ENCODE data around the gene IKZF2. TPM values are rescaled to one million over a fixed set of nuclear protein-coding genes. Genes with fewer than 3 reads are reported as not detected.

The IKZF2 gene
- total RNA-seq, 1 experiment from 2014 or later = 8.8 TPM

GRCh38 chr2:213108308-213108707 is 43.1 kb downstream of the IKZF2 start:
- CTCF ChIA-PET = interaction anchor here (0.7 kb wide), 1 partner anchor 1362 kb away, joined by 3 read pairs; no protein-coding TSS in a partner anchor
- no TSS peak for BruUV-seq (replicated peaks)

GRCh38 chr2:213107728-213108127 is 43.7 kb downstream of the IKZF2 start:
- TF ChIP-seq CTCF (IDR thresholded peaks at IDR 0.05; ENCODE audit: unreplicated experiment) = no peak
- CTCF ChIA-PET = interaction anchor here (0.8 kb wide), 1 partner anchor 87 kb away, joined by 6 read pairs; no protein-coding TSS in a partner anchor
- Mint-ChIP-seq H3K9me3 (ENCODE audit: unreplicated experiment) (no peaks in the 10 kb centered on the region), H3K27me3 (ENCODE audit: insufficient read depth, unreplicated experiment) (no peaks in the 10 kb centered on the region), H3K4me3 (ENCODE audit: unreplicated experiment) (no peak overlapping the region), H3K4me1 (ENCODE audit: insufficient read depth, unreplicated experiment) (peaks cover 10% of the 10 kb centered on the region), H3K27ac (ENCODE audit: low read depth, unreplicated experiment) (no peak overlapping the region), H3K36me3 (ENCODE audit: insufficient read depth, unreplicated experiment) (no peaks in the 10 kb centered on the region)
- no TSS peak for BruUV-seq (replicated peaks)
- intact Hi-C loops (cut with micrococcal nuclease) = no loop called here
- DNase-seq (ENCODE audit: unreplicated experiment) = no peak
- POLR2A ChIA-PET = no interaction called here

More at GRCh38 chr2:213108308-213108707, 43.1 kb downstream of the IKZF2 start:
- Mint-ChIP-seq H3K9me3 (ENCODE audit: unreplicated experiment) (no peaks in the 10 kb centered on the region), H3K27me3 (ENCODE audit: insufficient read depth, unreplicated experiment) (no peaks in the 10 kb centered on the region), H3K4me1 (ENCODE audit: insufficient read depth, unreplicated experiment) (peaks cover 10% of the 10 kb centered on the region), H3K36me3 (ENCODE audit: insufficient read depth, unreplicated experiment) (no peaks in the 10 kb centered on the region), H3K27ac (ENCODE audit: low read depth, unreplicated experiment) (no peak overlapping the region), H3K4me3 (ENCODE audit: unreplicated experiment) (no peak overlapping the region)
- no peak for TF ChIP-seq CTCF (IDR thresholded peaks at IDR 0.05; ENCODE audit: unreplicated experiment)
- POLR2A ChIA-PET = interaction anchor here (1.0 kb wide), 1 partner anchor 9 kb away, joined by 3 read pairs; no protein-coding TSS in a partner anchor
- no peak for DNase-seq (ENCODE audit: unreplicated experiment)
- intact Hi-C loops (cut with micrococcal nuclease) = no loop called here

DNA sequence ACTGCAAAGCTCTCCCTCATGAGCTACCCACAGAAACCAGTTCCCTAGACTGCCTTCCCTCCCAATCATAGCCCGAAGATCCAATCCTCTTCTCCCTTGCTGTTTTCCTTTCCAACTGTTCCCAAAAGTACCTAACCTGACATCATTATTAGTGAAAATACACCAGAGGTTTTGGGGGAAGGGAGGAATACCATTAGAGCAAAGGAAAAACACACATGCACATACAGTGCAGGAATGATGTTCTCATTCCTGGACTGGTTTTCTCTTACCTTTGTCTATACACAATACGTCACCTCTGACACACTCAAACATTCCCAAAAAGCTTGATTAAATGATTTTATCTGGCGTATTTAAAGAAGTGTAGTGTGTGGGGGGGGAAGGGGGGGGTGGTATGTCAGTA is 46.2 kb downstream of the IKZF2 start:
- no peak for TF ChIP-seq CTCF (IDR thresholded peaks at IDR 0.05; ENCODE audit: unreplicated experiment)
- no peak overlapping the region for H3K4me3 Mint-ChIP-seq (ENCODE audit: unreplicated experiment)
- CTCF ChIA-PET = interaction anchor here (0.9 kb wide), 2 partner anchors 14 to 110 kb away, joined by 3 read pairs; no protein-coding TSS in a partner anchor
- H3K4me1 Mint-ChIP-seq (ENCODE audit: insufficient read depth, unreplicated experiment) = peaks cover 10% of the 10 kb centered on the region
- no peak overlapping the region for H3K27ac Mint-ChIP-seq (ENCODE audit: low read depth, unreplicated experiment)
- no peaks in the 10 kb centered on the region for H3K9me3 Mint-ChIP-seq (ENCODE audit: unreplicated experiment)
- no peak for DNase-seq (ENCODE audit: unreplicated experiment)
- POLR2A ChIA-PET = interaction anchor here (1.1 to 1.2 kb wide), 2 partner anchors 11 to 39 kb away, joined by 3 to 4 read pairs; no protein-coding TSS in a partner anchor
- no peaks in the 10 kb centered on the region for H3K27me3 Mint-ChIP-seq (ENCODE audit: insufficient read depth, unreplicated experiment)
- BruUV-seq (replicated peaks) = no TSS peak
- intact Hi-C loops (cut with micrococcal nuclease) = no loop called here
- no peaks in the 10 kb centered on the region for H3K36me3 Mint-ChIP-seq (ENCODE audit: insufficient read depth, unreplicated experiment)

- Mint-ChIP-seq H3K4me1 (ENCODE audit: insufficient read depth, unreplicated experiment) (peaks cover 10% of the 10 kb centered on the region), H3K4me3 (ENCODE audit: unreplicated experiment) (no peak overlapping the region), H3K27me3 (ENCODE audit: insufficient read depth, unreplicated experiment) (no peaks in the 10 kb centered on the region), H3K9me3 (ENCODE audit: unreplicated experiment) (no peaks in the 10 kb centered on the region), H3K27ac (ENCODE audit: low read depth, unreplicated experiment) (no peak overlapping the region), H3K36me3 (ENCODE audit: insufficient read depth, unreplicated experiment) (no peaks in the 10 kb centered on the region)
- no peak for TF ChIP-seq CTCF (IDR thresholded peaks at IDR 0.05; ENCODE audit: unreplicated experiment)
- CTCF ChIA-PET = interaction anchor here (0.9 kb wide), 2 partner anchors 14 to 109 kb away, joined by 3 read pairs; no protein-coding TSS in a partner anchor
- POLR2A ChIA-PET = interaction anchor here (1.1 to 1.2 kb wide), 2 partner anchors 10 to 40 kb away, joined by 3 to 4 read pairs; no protein-coding TSS in a partner anchor
- no peak for DNase-seq (ENCODE audit: unreplicated experiment)
- no TSS peak for BruUV-seq (replicated peaks)
- intact Hi-C loops (cut with micrococcal nuclease) = no loop called here
These were observed 46.6 kb downstream of the IKZF2 start for GRCh38 chr2:213104903-213105202.
